Mononuclear cell (primary cell): Measurements from ENCODE around the gene BRSK2. TPM values are rescaled to one million over a fixed set of nuclear protein-coding genes. Genes with fewer than 3 reads are reported as not detected.
"Not testable (repeated sequence)": the region's sequence is repeated elsewhere in the genome, so short reads cannot be mapped to it uniquely, and the experiment has no call there.

ENCODE experiments used
- H3K27me3 ChIP-seq: 2 replicates; pipeline ENCODE4 v1.6.0; 2011; ENCODE audit warnings: low read length, control low read depth; ENCODE audit not compliant: insufficient read depth
- H3K4me1 ChIP-seq: 2 replicates; pipeline ENCODE4 v1.5.1; 2011; ENCODE audit warnings: mild to moderate bottlenecking, low read length, control low read depth; ENCODE audit not compliant: insufficient read depth
- H3K4me3 ChIP-seq: 2 replicates; pipeline ENCODE4 v1.5.1; 2011; ENCODE audit warnings: mild to moderate bottlenecking, low read length, moderate library complexity
- H3K9me3 ChIP-seq: 2 replicates; pipeline ENCODE4 v1.5.1; 2011; ENCODE audit warnings: low read depth, mild to moderate bottlenecking, control low read depth, low read length
- total RNA-seq: library from RNA; depleted of rRNA; stranded (reverse); fragments of >200 nt; gene quantifications from one replicate; pipeline ENCODE4 v1.2.3, GENCODE V29; 2012

BRSK2 gene
- total RNA-seq, 1 donor, result 0.10 TPM

- H3K4me3 ChIP-seq, H3K4me1 ChIP-seq, H3K27me3 ChIP-seq: not testable (repeated sequence)
- H3K9me3 ChIP-seq, result peaks cover 17% of the 10 kb centered on the region
Observed at GRCh38 chr11:1418192-1418795, 28.6 kb downstream of the BRSK2 start.

- Histone ChIP-seq H3K9me3 (peaks cover 17% of the 10 kb centered on the region), H3K4me3 (no peak overlapping the region), H3K4me1 (no peaks in the 10 kb centered on the region), H3K27me3 (no peaks in the 10 kb centered on the region)
Observed at GRCh38 chr11:1419811-1420210, 30.1 kb downstream of the BRSK2 start.

- Histone ChIP-seq H3K9me3 (peaks cover 17% of the 10 kb centered on the region), H3K4me3 (no peak overlapping the region), H3K4me1 (no peaks in the 10 kb centered on the region), H3K27me3 (no peaks in the 10 kb centered on the region)
Observed at GRCh38 chr11:1421291-1421690, 31.6 kb downstream of the BRSK2 start.

- peaks cover 11% of the 10 kb centered on the region for H3K9me3 ChIP-seq
- no peaks in the 10 kb centered on the region for H3K27me3 ChIP-seq
- H3K4me3 ChIP-seq, result no peak overlapping the region
- no peaks in the 10 kb centered on the region for H3K4me1 ChIP-seq
Observed at GRCh38 chr11:1422481-1422880, 32.7 kb downstream of the BRSK2 start.

- H3K9me3 ChIP-seq, result peaks cover 7% of the 10 kb centered on the region
- H3K4me3 ChIP-seq, result no peak overlapping the region
- no peaks in the 10 kb centered on the region for H3K27me3 ChIP-seq
- no peaks in the 10 kb centered on the region for H3K4me1 ChIP-seq
Observed at GRCh38 chr11:1422981-1423380, 33.2 kb downstream of the BRSK2 start.

- H3K27me3 ChIP-seq, H3K9me3 ChIP-seq, H3K4me1 ChIP-seq, H3K4me3 ChIP-seq: not testable (repeated sequence)
Observed at GRCh38 chr11:1423406-1423805, 33.7 kb downstream of the BRSK2 start.

- H3K27me3 ChIP-seq, result no peaks in the 10 kb centered on the region
- no peaks in the 10 kb centered on the region for H3K9me3 ChIP-seq
- no peaks in the 10 kb centered on the region for H3K4me1 ChIP-seq
- no peak overlapping the region for H3K4me3 ChIP-seq
Observed at GRCh38 chr11:1425006-1425405, 35.3 kb downstream of the BRSK2 start.

GRCh38 chr11:1425439-1425838, 35.7 kb downstream of the BRSK2 start:
- no peaks in the 10 kb centered on the region for H3K27me3 ChIP-seq
- no peak overlapping the region for H3K4me3 ChIP-seq
- no peaks in the 10 kb centered on the region for H3K4me1 ChIP-seq
- H3K9me3 ChIP-seq, result no peaks in the 10 kb centered on the region

- Histone ChIP-seq H3K4me3 (no peak overlapping the region), H3K4me1 (no peaks in the 10 kb centered on the region), H3K27me3 (no peaks in the 10 kb centered on the region), H3K9me3 (no peaks in the 10 kb centered on the region)
Observed at GRCh38 chr11:1428762-1429316, 39.1 kb downstream of the BRSK2 start.

GRCh38 chr11:1433568-1433967, 43.8 kb downstream of the BRSK2 start:
- H3K4me1 ChIP-seq, result no peaks in the 10 kb centered on the region
- H3K4me3 ChIP-seq, result no peak overlapping the region
- no peaks in the 10 kb centered on the region for H3K9me3 ChIP-seq
- no peaks in the 10 kb centered on the region for H3K27me3 ChIP-seq

GRCh38 chr11:1433977-1434640, 44.4 kb downstream of the BRSK2 start:
- Histone ChIP-seq H3K27me3 (no peaks in the 10 kb centered on the region), H3K4me1 (no peaks in the 10 kb centered on the region), H3K9me3 (no peaks in the 10 kb centered on the region), H3K4me3 (no peak overlapping the region)

- not testable (repeated sequence) for H3K4me3 ChIP-seq, H3K9me3 ChIP-seq, H3K4me1 ChIP-seq, H3K27me3 ChIP-seq
Observed at GRCh38 chr11:1435479-1435819, 45.7 kb downstream of the BRSK2 start.

- no peaks in the 10 kb centered on the region for H3K9me3 ChIP-seq
- no peaks in the 10 kb centered on the region for H3K4me1 ChIP-seq
- H3K27me3 ChIP-seq, result no peaks in the 10 kb centered on the region
- H3K4me3 ChIP-seq, result no peak overlapping the region
Observed at GRCh38 chr11:1435820-1436467, 46.2 kb downstream of the BRSK2 start.

- no peaks in the 10 kb centered on the region for H3K4me1 ChIP-seq
- no peak overlapping the region for H3K4me3 ChIP-seq
- H3K27me3 ChIP-seq, result no peaks in the 10 kb centered on the region
- H3K9me3 ChIP-seq, result no peaks in the 10 kb centered on the region
Observed at GRCh38 chr11:1436468-1437039, 46.8 kb downstream of the BRSK2 start.

- Histone ChIP-seq H3K27me3 (no peaks in the 10 kb centered on the region), H3K9me3 (no peaks in the 10 kb centered on the region), H3K4me3 (no peak overlapping the region), H3K4me1 (no peaks in the 10 kb centered on the region)
Observed at GRCh38 chr11:1437500-1437899, 47.8 kb downstream of the BRSK2 start.
